Measurements from ENCODE around the gene HTRA1.

GRCh38 chr10:122474131-122474818, 12.9 kb downstream of the HTRA1 start:
- TF ChIP-seq CTCF (IDR thresholded peaks at IDR 0.05 in 2 of 3, conservative IDR thresholded peaks at IDR 0.05 in 1 of 3; ENCODE audit: insufficient read depth in 2 of 3, low read depth in 1 of 3, low read length in 3 of 3), result no peak
- TF ChIP-seq JUNB (CRISPR knock-in tag; conservative IDR thresholded peaks at IDR 0.05), result no peak
- no peak for TF ChIP-seq JUN (IDR thresholded peaks at IDR 0.05; ENCODE audit: borderline replicate concordance, low read depth, low read length)
- no peak for TF ChIP-seq JUN (CRISPR knock-in tag; IDR thresholded peaks at IDR 0.05; ENCODE audit: borderline replicate concordance)
- no peak for TF ChIP-seq ZNF23 (CRISPR knock-in tag; IDR thresholded peaks at IDR 0.05)
- no peak for TF ChIP-seq ATF2 (CRISPR knock-in tag; IDR thresholded peaks at IDR 0.05)
- TF ChIP-seq MLLT1 (IDR thresholded peaks at IDR 0.05), result no peak
- no peak for TF ChIP-seq ESRRA (IDR thresholded peaks at IDR 0.05; ENCODE audit: borderline replicate concordance, low read depth)
- TF ChIP-seq RCOR1 (IDR thresholded peaks at IDR 0.05; ENCODE audit: borderline replicate concordance in 1 of 2, low read depth in 2 of 2, low read length in 2 of 2), result no peak
- no peak for TF ChIP-seq REST (IDR thresholded peaks at IDR 0.05; ENCODE audit: borderline replicate concordance)
- TF ChIP-seq REST (CRISPR knock-in tag; IDR thresholded peaks at IDR 0.05; ENCODE audit: low read depth), result no peak
- no peak for TF ChIP-seq GABPA (tag; conservative IDR thresholded peaks at IDR 0.05; ENCODE audit: low read depth)
- TF ChIP-seq MYC (IDR thresholded peaks at IDR 0.05; ENCODE audit: low read depth, low read length), result no peak
- TF ChIP-seq MYC (CRISPR knock-in tag; IDR thresholded peaks at IDR 0.05; ENCODE audit: borderline replicate concordance, low read depth), result no peak

Measured in K562 (cell line).